Measurements from ENCODE around the gene GARNL3.

Gene GARNL3

DNA sequence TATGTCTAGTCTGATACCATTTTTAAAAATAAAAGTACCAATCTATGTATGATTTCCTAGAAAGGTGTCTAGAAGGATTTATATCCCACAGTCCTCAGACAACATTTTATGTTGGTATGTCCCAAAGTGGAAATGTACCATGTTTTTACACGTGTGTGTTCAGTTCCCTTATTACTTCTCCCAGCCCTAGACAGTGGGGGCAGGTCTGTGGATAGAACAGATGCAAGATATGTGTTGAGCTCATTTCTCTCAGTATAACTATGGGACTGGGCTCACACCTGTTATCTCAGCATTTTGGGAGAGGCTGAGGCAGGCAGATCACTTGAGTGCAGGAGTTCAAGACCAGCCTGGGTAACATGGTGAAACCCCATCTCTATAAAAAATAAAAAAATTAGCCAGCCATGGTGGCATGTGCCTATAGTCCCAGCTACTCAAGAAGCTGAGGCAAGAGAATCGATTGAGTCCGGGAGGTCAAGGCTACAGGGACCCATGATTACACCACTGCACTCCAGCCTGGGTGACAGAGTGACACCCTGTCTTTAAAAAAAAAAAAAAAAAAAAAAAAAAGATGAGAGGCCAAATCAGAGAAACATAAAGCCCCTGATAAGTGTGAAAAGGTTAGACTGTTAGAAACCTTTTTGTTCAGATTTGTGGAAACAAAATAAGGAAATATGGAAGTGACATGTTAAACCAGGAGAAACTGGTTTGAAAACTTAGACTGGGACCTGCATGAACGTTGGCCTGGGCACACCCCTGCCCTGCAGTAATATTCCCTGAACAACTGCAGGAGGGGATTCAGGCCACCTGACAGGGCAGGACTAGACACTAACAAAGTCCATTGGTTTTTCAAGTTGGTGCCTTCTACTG is 125.0 kb downstream of the GARNL3 start:
- no peak for DNase-seq (ENCODE audit: extremely low read depth, insufficient read length)
- no peaks in the 10 kb centered on the region for H3K27me3 ChIP-seq (replicated peaks; ENCODE audit: control insufficient read depth, insufficient read depth, low read length)
- TF ChIP-seq, protein P1, sequence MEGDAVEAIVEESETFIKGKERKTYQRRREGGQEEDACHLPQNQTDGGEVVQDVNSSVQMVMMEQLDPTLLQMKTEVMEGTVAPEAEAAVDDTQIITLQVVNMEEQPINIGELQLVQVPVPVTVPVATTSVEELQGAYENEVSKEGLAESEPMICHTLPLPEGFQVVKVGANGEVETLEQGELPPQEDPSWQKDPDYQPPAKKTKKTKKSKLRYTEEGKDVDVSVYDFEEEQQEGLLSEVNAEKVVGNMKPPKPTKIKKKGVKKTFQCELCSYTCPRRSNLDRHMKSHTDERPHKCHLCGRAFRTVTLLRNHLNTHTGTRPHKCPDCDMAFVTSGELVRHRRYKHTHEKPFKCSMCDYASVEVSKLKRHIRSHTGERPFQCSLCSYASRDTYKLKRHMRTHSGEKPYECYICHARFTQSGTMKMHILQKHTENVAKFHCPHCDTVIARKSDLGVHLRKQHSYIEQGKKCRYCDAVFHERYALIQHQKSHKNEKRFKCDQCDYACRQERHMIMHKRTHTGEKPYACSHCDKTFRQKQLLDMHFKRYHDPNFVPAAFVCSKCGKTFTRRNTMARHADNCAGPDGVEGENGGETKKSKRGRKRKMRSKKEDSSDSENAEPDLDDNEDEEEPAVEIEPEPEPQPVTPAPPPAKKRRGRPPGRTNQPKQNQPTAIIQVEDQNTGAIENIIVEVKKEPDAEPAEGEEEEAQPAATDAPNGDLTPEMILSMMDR (IDR thresholded peaks at IDR 0.05; ENCODE audit: insufficient read depth, low read length, poor library complexity, severe bottlenecking): no peak
- H3K4me3 ChIP-seq (replicated peaks; ENCODE audit: low read depth, low read length): no peak overlapping the region
- no peaks in the 10 kb centered on the region for H3K36me3 ChIP-seq (ENCODE audit: control insufficient read depth, insufficient read depth, low read length)

DNA sequence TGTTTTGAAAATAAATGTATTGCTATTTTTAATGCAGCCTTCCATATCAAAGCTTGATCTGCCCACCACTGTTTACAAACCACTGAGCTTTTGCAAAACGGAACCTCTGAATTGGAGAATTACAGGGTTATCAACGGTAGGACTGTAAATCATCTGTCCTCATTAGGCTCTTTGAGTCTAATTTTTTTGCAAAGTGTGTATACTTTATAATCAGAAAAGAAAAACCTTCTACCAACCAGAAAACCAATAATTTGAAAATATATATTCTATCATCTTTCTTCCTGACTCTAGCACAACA is 125.6 kb downstream of the GARNL3 start:
- Histone ChIP-seq H3K4me3 (replicated peaks; ENCODE audit: low read depth, low read length) (no peak overlapping the region), H3K27me3 (replicated peaks; ENCODE audit: control insufficient read depth, insufficient read depth, low read length) (no peaks in the 10 kb centered on the region), H3K36me3 (ENCODE audit: control insufficient read depth, insufficient read depth, low read length) (no peaks in the 10 kb centered on the region)
- TF ChIP-seq, protein P1 (IDR thresholded peaks at IDR 0.05; ENCODE audit: insufficient read depth, low read length, poor library complexity, severe bottlenecking): no peak
- DNase-seq (ENCODE audit: extremely low read depth, insufficient read length): no peak

GRCh38 chr9:127390563-127390962 is 126.0 kb downstream of the GARNL3 start:
- no peak for DNase-seq (ENCODE audit: extremely low read depth, insufficient read length)
- TF ChIP-seq, protein P1 (IDR thresholded peaks at IDR 0.05; ENCODE audit: insufficient read depth, low read length, poor library complexity, severe bottlenecking): no peak
- no peaks in the 10 kb centered on the region for H3K27me3 ChIP-seq (replicated peaks; ENCODE audit: control insufficient read depth, insufficient read depth, low read length)
- H3K36me3 ChIP-seq (ENCODE audit: control insufficient read depth, insufficient read depth, low read length): no peaks in the 10 kb centered on the region
- no peak overlapping the region for H3K4me3 ChIP-seq (replicated peaks; ENCODE audit: low read depth, low read length)

- no peaks in the 10 kb centered on the region for H3K36me3 ChIP-seq (ENCODE audit: control insufficient read depth, insufficient read depth, low read length)
- H3K27me3 ChIP-seq (replicated peaks; ENCODE audit: control insufficient read depth, insufficient read depth, low read length): no peaks in the 10 kb centered on the region
- H3K4me3 ChIP-seq (replicated peaks; ENCODE audit: low read depth, low read length): no peak overlapping the region
- DNase-seq (ENCODE audit: extremely low read depth, insufficient read length): no peak
- TF ChIP-seq, protein P1 (IDR thresholded peaks at IDR 0.05; ENCODE audit: insufficient read depth, low read length, poor library complexity, severe bottlenecking): no peak
These were observed 127.6 kb downstream of the GARNL3 start for GRCh38 chr9:127392166-127392565.

GRCh38 chr9:127392976-127393375 is 128.4 kb downstream of the GARNL3 start:
- Histone ChIP-seq H3K27me3 (replicated peaks; ENCODE audit: control insufficient read depth, insufficient read depth, low read length) (no peaks in the 10 kb centered on the region), H3K36me3 (ENCODE audit: control insufficient read depth, insufficient read depth, low read length) (no peaks in the 10 kb centered on the region), H3K4me3 (replicated peaks; ENCODE audit: low read depth, low read length) (no peak overlapping the region)
- TF ChIP-seq, protein P1 (IDR thresholded peaks at IDR 0.05; ENCODE audit: insufficient read depth, low read length, poor library complexity, severe bottlenecking): no peak
- DNase-seq (ENCODE audit: extremely low read depth, insufficient read length): no peak
